Gastroesophageal sphincter (tissue), 4 donors: Measurements from ENCODE around the gene EBF4. TPM values are rescaled to one million over a fixed set of nuclear protein-coding genes. Genes with fewer than 3 reads are reported as not detected.
A peak's percentile ranks its signal among the peaks of the same experiment; 100 is the strongest.

Experiments used
- ATAC-seq: fragments of 150-250 bp; one replicate; pipeline ENCODE4 v1.9.1; 2016; ENCODE audit warnings: mild to moderate bottlenecking, moderate library complexity
- H3K27ac ChIP-seq, 4 donors: fragments of 200-600 bp; sonication (generic) in 3 of 4; 1 replicate in 3 of 4; 2 replicates in 1 of 4; pipeline ENCODE4 v1.5.1; 2016 to 2019
- H3K27me3 ChIP-seq: fragments of 200-600 bp; sonication (generic); one replicate; pipeline ENCODE4 v1.5.1; 2019
- H3K36me3 ChIP-seq, 2 donors: fragments of 200-600 bp; sonication (generic); one replicate each; pipeline ENCODE4 v1.5.1; 2019; ENCODE audit warnings: control low read depth in 1 of 2
- H3K4me1 ChIP-seq, 3 donors: fragments of 200-600 bp; sonication (generic); 1 replicate in 2 of 3; 2 replicates in 1 of 3; pipeline ENCODE4 v1.5.1; 2016 to 2019; ENCODE audit warnings: control low read depth in 2 of 3
- H3K4me3 ChIP-seq, 2 donors: fragments of 200-600 bp; sonication (generic); one replicate each; pipeline ENCODE4 v1.5.1; 2019; ENCODE audit warnings: mild to moderate bottlenecking in 1 of 2, moderate library complexity in 1 of 2
- H3K9me3 ChIP-seq, 3 donors: fragments of 200-600 bp; sonication (generic); one replicate each; pipeline ENCODE4 v1.5.1; 2017 to 2019; ENCODE audit warnings: control low read depth in 2 of 3
- CTCF ChIP-seq, 4 experiments: fragments of 200-600 bp in 2 of 4; fragments of 450-650 bp in 2 of 4; sonication (generic) in 1 of 4; IDR thresholded peaks; one replicate each; pipeline ENCODE4 v1.5.1; 2017 to 2019; ENCODE audit warnings: antibody characterized with exemption in 4 of 4, mild to moderate bottlenecking in 2 of 4, moderate library complexity in 2 of 4
- EP300 ChIP-seq: sonication (generic); formaldehyde crosslinking; IDR thresholded peaks from one replicate; pipeline ENCODE4 v1.6.1; 2017; ENCODE audit warnings: antibody characterized with exemption, mild to moderate bottlenecking
- POLR2A ChIP-seq, 2 donors: fragments of 450-650 bp; IDR thresholded peaks; one replicate each; pipeline ENCODE4 v1.6.1; 2017; ENCODE audit warnings: antibody characterized with exemption in 2 of 2, mild to moderate bottlenecking in 2 of 2, moderate library complexity in 1 of 2
- POLR2AphosphoS5 ChIP-seq: sonication (generic); formaldehyde crosslinking; IDR thresholded peaks from one replicate; pipeline ENCODE4 v1.6.1; 2017; ENCODE audit warnings: antibody characterized with exemption
- WGBS, 2 donors: methylation state at CpG; one replicate each; pipeline ENCODE4 v1.1.5; 2018; ENCODE audit warnings: low coverage in 1 of 2; 5-methylcytosine and 5-hydroxymethylcytosine counted together
- total RNA-seq, 4 donors: library from RNA; depleted of rRNA; stranded (reverse); fragments of >200 nt; gene quantifications; one replicate each; pipeline ENCODE4 v1.1.0, GENCODE V29; 2016

Gene EBF4
- total RNA-seq, 4 donors from 2014 or later = 14.5 to 36.6 (median 19.6) TPM

- WGBS, 2 donors = 47 to 52% methylated on average over 4 to 6 of the region's 24 CpGs
- no peak for ATAC-seq
- Histone ChIP-seq H3K36me3 (peaks cover 0 to 53% of the 10 kb centered on the region in 2 donors), H3K27me3 (no peaks in the 10 kb centered on the region), H3K9me3 (no peaks in the 10 kb centered on the region), H3K4me3 (peak overlapping the region; percentile 83 to 96), H3K4me1 (peaks cover 0 to 35% (median 18%) of the 10 kb centered on the region in 3 donors), H3K27ac (peak overlapping the region in 3 of 4 donors; percentile 86 to 95 (median 87))
- TF ChIP-seq POLR2A (IDR thresholded peaks at IDR 0.05) (no peak), CTCF (IDR thresholded peaks at IDR 0.05) (no peak), EP300 (no peak), POLR2AphosphoS5 (no peak)
These were observed 38.8 kb upstream of the EBF4 start for GRCh38 chr20:2653556-2654383.

- no peaks in the 10 kb centered on the region for H3K9me3 ChIP-seq
- H3K4me3 ChIP-seq = no peak overlapping the region
- peaks cover 0 to 59% of the 10 kb centered on the region in 2 donors for H3K36me3 ChIP-seq
- no peak overlapping the region for H3K27ac ChIP-seq
- H3K4me1 ChIP-seq = peaks cover 0 to 35% (median 18%) of the 10 kb centered on the region in 3 donors
- no peak for ATAC-seq
- WGBS, 2 donors = 87% methylated on average over 6 of the region's 9 CpGs; no CpG with 5 or more reads in 1 of the 2 donors
- TF ChIP-seq EP300 = no peak
- no peak for TF ChIP-seq POLR2AphosphoS5
- no peaks in the 10 kb centered on the region for H3K27me3 ChIP-seq
These were observed 38.2 kb upstream of the EBF4 start for GRCh38 chr20:2654384-2654822.

GRCh38 chr20:2654831-2655230 is 37.7 kb upstream of the EBF4 start:
- H3K27me3 ChIP-seq = no peaks in the 10 kb centered on the region
- H3K36me3 ChIP-seq = peaks cover 0 to 63% of the 10 kb centered on the region in 2 donors
- no peak overlapping the region for H3K4me3 ChIP-seq
- peaks cover 0 to 35% (median 18%) of the 10 kb centered on the region in 3 donors for H3K4me1 ChIP-seq
- no peak for ATAC-seq
- no peak for TF ChIP-seq POLR2AphosphoS5
- no peak for TF ChIP-seq POLR2A (IDR thresholded peaks at IDR 0.05)
- no peak for TF ChIP-seq CTCF (IDR thresholded peaks at IDR 0.05)
- no peak for TF ChIP-seq EP300
- H3K9me3 ChIP-seq = no peaks in the 10 kb centered on the region
- 88% methylated on average over 3 of the region's 3 CpGs; no CpG with 5 or more reads in 1 of the 2 donors for WGBS, 2 donors
- H3K27ac ChIP-seq = no peak overlapping the region

GRCh38 chr20:2655331-2656116 is 37.1 kb upstream of the EBF4 start:
- TF ChIP-seq CTCF (IDR thresholded peaks at IDR 0.05) (no peak), EP300 (no peak), POLR2A (IDR thresholded peaks at IDR 0.05) (no peak), POLR2AphosphoS5 (no peak)
- Histone ChIP-seq H3K36me3 (peaks cover 0 to 70% of the 10 kb centered on the region in 2 donors), H3K4me1 (peaks cover 0 to 34% (median 18%) of the 10 kb centered on the region in 3 donors), H3K9me3 (no peaks in the 10 kb centered on the region), H3K27me3 (no peaks in the 10 kb centered on the region), H3K27ac (no peak overlapping the region), H3K4me3 (no peak overlapping the region)
- no peak for ATAC-seq
- WGBS, 2 donors = 85 to 87% methylated on average over 6 to 10 of the region's 17 CpGs

GRCh38 chr20:2656471-2657117 is 36.0 kb upstream of the EBF4 start:
- H3K36me3 ChIP-seq = peaks cover 0 to 81% of the 10 kb centered on the region in 2 donors
- H3K27me3 ChIP-seq = no peaks in the 10 kb centered on the region
- WGBS, 2 donors = 73 to 85% methylated on average over 8 of the region's 12 CpGs
- no peak for TF ChIP-seq POLR2A (IDR thresholded peaks at IDR 0.05)
- TF ChIP-seq EP300 = no peak
- TF ChIP-seq POLR2AphosphoS5 = no peak
- no peak for TF ChIP-seq CTCF (IDR thresholded peaks at IDR 0.05)
- no peak overlapping the region for H3K4me3 ChIP-seq
- H3K4me1 ChIP-seq = peaks cover 0 to 24% (median 10%) of the 10 kb centered on the region in 3 donors
- no peak overlapping the region for H3K27ac ChIP-seq
- H3K9me3 ChIP-seq = no peaks in the 10 kb centered on the region
- no peak for ATAC-seq
